Measurements from ENCODE around the gene CSPG4.
"Not testable (repeated sequence)": the region's sequence is repeated elsewhere in the genome, so short reads cannot be mapped to it uniquely, and the experiment has no call there.

The CSPG4 gene

GRCh38 chr15:75745305-75745704 is 32.7 kb upstream of the CSPG4 start:
- Histone ChIP-seq H3K4me2 (ENCODE audit: low read length) (no peak overlapping the region), H4K20me1 (ENCODE audit: control insufficient read depth, insufficient read depth, low read depth, low read length) (no peaks in the 10 kb centered on the region), H3K9me2 (replicated peaks; ENCODE audit: control insufficient read depth, low read length) (no peaks in the 10 kb centered on the region), H3K79me2 (ENCODE audit: control insufficient read depth, low read length) (no peaks in the 10 kb centered on the region), H3K27ac (ENCODE audit: low read depth, low read length) (no peak overlapping the region), H3K27me3 (ENCODE audit: control insufficient read depth, low read length) (peaks cover 6% of the 10 kb centered on the region; the same call in 1 of the 2 replicates), H3K4me1 (ENCODE audit: control insufficient read depth, low read length) (peaks cover 4% of the 10 kb centered on the region), H3K9me3 (ENCODE audit: control insufficient read depth, insufficient read depth, low read length) (no peaks in the 10 kb centered on the region), H3F3A (ENCODE audit: control insufficient read depth, insufficient read depth) (no peaks in the 10 kb centered on the region), H3K36me3 (ENCODE audit: control insufficient read depth, low read length) (no peaks in the 10 kb centered on the region), H3K4me3 (ENCODE audit: low read length) (no peak overlapping the region)
- TF ChIP-seq EZH2phosphoT487 (IDR thresholded peaks at IDR 0.05; ENCODE audit: borderline replicate concordance, low read length) (no peak), CTCF (IDR thresholded peaks at IDR 0.05; ENCODE audit: low read depth, low read length, poor library complexity, severe bottlenecking) (no peak)

DNA sequence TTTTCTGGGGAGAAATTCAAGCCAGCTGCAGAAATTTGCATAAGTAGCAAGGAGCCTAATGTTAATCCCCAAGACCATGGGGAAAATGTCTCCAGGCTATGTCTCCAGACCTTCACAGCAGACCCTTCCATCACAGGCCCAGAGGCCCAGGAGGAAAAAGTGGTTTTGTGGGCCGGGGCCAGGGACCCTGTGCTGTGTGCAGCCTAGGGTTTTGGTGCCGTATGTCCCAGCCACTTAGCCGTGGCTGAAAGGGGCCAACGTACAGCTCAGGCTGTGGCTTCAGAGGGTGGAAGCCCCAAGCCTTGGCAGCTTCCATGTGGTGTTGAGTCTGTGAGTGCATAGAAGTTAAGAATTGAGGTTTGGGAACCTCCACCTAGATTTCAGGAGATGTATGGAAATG is 29.7 kb upstream of the CSPG4 start:
- not testable (repeated sequence) for H3K4me3 ChIP-seq (ENCODE audit: low read length); H3K27ac ChIP-seq (ENCODE audit: low read depth, low read length); H4K20me1 ChIP-seq (ENCODE audit: control insufficient read depth, insufficient read depth, low read depth, low read length); H3F3A ChIP-seq (ENCODE audit: control insufficient read depth, insufficient read depth); H3K79me2 ChIP-seq (ENCODE audit: control insufficient read depth, low read length); H3K36me3 ChIP-seq (ENCODE audit: control insufficient read depth, low read length); H3K4me2 ChIP-seq (ENCODE audit: low read length); H3K9me3 ChIP-seq (ENCODE audit: control insufficient read depth, insufficient read depth, low read length); H3K9me2 ChIP-seq (replicated peaks; ENCODE audit: control insufficient read depth, low read length)
- Histone ChIP-seq H3K4me1 (ENCODE audit: control insufficient read depth, low read length) (peaks cover 16% of the 10 kb centered on the region), H3K27me3 (ENCODE audit: control insufficient read depth, low read length) (peaks cover 11% of the 10 kb centered on the region; the same call in 1 of the 2 replicates)

DNA sequence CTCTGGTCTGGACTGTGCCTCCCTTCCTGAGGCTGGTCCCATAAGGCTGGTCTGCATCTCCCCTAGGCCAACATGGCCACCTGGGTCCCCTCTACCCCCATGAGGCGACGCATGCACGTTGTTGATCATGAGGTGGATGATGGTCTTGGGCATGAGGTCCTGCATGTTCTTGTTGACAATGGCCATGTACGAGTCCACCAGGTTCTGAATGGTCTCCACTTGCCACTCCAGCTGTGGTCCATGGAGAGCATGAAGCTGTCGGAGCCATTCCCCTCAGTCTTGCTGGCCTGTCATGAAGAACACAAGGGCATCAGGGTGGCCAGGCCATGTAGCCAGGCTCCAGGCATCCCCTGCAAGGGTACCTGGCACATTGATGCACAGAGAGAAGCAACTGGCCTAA is 27.1 kb upstream of the CSPG4 start:
- Histone ChIP-seq H3K79me2 (ENCODE audit: control insufficient read depth, low read length) (no peaks in the 10 kb centered on the region), H3K4me2 (ENCODE audit: low read length) (no peak overlapping the region), H3F3A (ENCODE audit: control insufficient read depth, insufficient read depth) (no peaks in the 10 kb centered on the region), H3K9me3 (ENCODE audit: control insufficient read depth, insufficient read depth, low read length) (no peaks in the 10 kb centered on the region), H3K27me3 (ENCODE audit: control insufficient read depth, low read length) (0 out of 2 replicates have a peak, but pooled peaks cover 5% of the 10 kb centered on the region), H3K9me2 (replicated peaks; ENCODE audit: control insufficient read depth, low read length) (no peaks in the 10 kb centered on the region), H3K27ac (ENCODE audit: low read depth, low read length) (no peak overlapping the region), H3K4me3 (ENCODE audit: low read length) (no peak overlapping the region), H3K36me3 (ENCODE audit: control insufficient read depth, low read length) (no peaks in the 10 kb centered on the region), H4K20me1 (ENCODE audit: control insufficient read depth, insufficient read depth, low read depth, low read length) (no peaks in the 10 kb centered on the region), H3K4me1 (ENCODE audit: control insufficient read depth, low read length) (peaks cover 16% of the 10 kb centered on the region)
- TF ChIP-seq EZH2phosphoT487 (IDR thresholded peaks at IDR 0.05; ENCODE audit: borderline replicate concordance, low read length): no peak
- TF ChIP-seq CTCF (IDR thresholded peaks at IDR 0.05; ENCODE audit: low read depth, low read length, poor library complexity, severe bottlenecking): no peak

DNA sequence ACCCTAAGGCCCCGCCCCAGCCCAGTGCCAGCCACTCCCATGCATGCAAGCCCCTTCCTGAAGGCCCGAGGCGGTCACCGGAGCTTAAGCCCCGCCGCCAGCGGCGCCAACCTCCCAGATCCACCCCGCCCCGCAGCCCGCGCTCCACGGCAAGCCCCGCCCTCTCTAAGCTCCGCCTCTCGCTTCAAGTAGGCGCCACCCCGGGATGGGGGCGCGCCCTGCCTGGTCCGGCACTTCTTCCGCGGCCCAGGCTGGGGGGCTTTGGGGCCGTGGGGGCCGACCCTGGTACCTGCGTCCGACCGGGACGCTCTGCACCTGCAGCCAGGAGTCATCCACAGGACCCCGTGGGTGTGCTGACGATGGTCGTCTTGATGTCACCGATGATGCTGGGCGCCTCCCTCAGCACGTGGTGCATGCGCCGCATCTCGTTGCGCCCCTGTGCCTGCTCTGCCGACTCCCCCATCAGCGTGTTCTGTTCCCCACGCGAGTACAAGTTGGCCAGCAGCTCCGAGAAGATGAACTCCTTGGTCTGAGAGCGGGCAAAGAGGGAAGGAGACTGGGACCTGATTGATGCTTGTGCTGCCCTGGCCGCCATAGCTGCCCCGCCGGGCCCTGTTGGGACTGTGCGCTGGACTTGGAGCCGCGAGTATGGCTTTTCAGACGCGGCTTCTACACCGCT is 26.1 kb upstream of the CSPG4 start:
- Histone ChIP-seq H4K20me1 (ENCODE audit: control insufficient read depth, insufficient read depth, low read depth, low read length) (no peaks in the 10 kb centered on the region), H3K9me2 (replicated peaks; ENCODE audit: control insufficient read depth, low read length) (no peaks in the 10 kb centered on the region), H3K4me3 (ENCODE audit: low read length) (peak overlapping the region; percentile 96), H3F3A (ENCODE audit: control insufficient read depth, insufficient read depth) (no peaks in the 10 kb centered on the region), H3K4me1 (ENCODE audit: control insufficient read depth, low read length) (peaks cover 16% of the 10 kb centered on the region), H3K36me3 (ENCODE audit: control insufficient read depth, low read length) (no peaks in the 10 kb centered on the region), H3K27me3 (ENCODE audit: control insufficient read depth, low read length) (0 out of 2 replicates have a peak, but pooled peaks cover 5% of the 10 kb centered on the region), H3K4me2 (ENCODE audit: low read length) (peak overlapping the region; percentile 100), H3K27ac (ENCODE audit: low read depth, low read length) (no peak overlapping the region), H3K79me2 (ENCODE audit: control insufficient read depth, low read length) (no peaks in the 10 kb centered on the region), H3K9me3 (ENCODE audit: control insufficient read depth, insufficient read depth, low read length) (no peaks in the 10 kb centered on the region)
- TF ChIP-seq EZH2phosphoT487 (IDR thresholded peaks at IDR 0.05; ENCODE audit: borderline replicate concordance, low read length): no peak
- no peak for TF ChIP-seq CTCF (IDR thresholded peaks at IDR 0.05; ENCODE audit: low read depth, low read length, poor library complexity, severe bottlenecking)
